Astrocyte (in vitro differentiated cells and primary cell): ENCODE results near the gene SLC38A10. TPM values are rescaled to one million over a fixed set of nuclear protein-coding genes. Genes with fewer than 3 reads are reported as not detected.

Source experiments
- DNase-seq: peaks from one replicate; pipeline ENCODE4 v3.0.0-alpha.2; 2010; ENCODE audit warnings: low read depth
- FAIRE-seq: peaks from 2 replicates; lab custom pipeline; 2011; peaks lifted over from hg19 to GRCh38; lab: Jason Lieb, UNC
- H2AFZ ChIP-seq: 2 replicates; pipeline ENCODE4 v1.6.0; 2012; ENCODE audit warnings: low read depth, low read length, inconsistent platforms
- H3K27ac ChIP-seq: 2 replicates; pipeline ENCODE4 v1.5.1; 2011; ENCODE audit warnings: low read depth, low read length, inconsistent platforms
- H3K27me3 ChIP-seq: 2 replicates; pipeline ENCODE4 v1.6.0; 2011; ENCODE audit warnings: low read length, inconsistent platforms; ENCODE audit not compliant: insufficient read depth
- H3K36me3 ChIP-seq: 2 replicates; pipeline ENCODE4 v1.5.1; 2011; ENCODE audit warnings: low read length, inconsistent platforms; ENCODE audit not compliant: insufficient read depth
- H3K4me1 ChIP-seq: 2 replicates; pipeline ENCODE4 v1.5.1; 2011; ENCODE audit warnings: low read length, inconsistent platforms; ENCODE audit not compliant: insufficient read depth
- H3K4me2 ChIP-seq: 2 replicates; pipeline ENCODE4 v1.6.0; 2012; ENCODE audit warnings: low read length, inconsistent platforms
- H3K4me3 ChIP-seq: 2 replicates; pipeline ENCODE4 v1.5.1; 2011; ENCODE audit warnings: low read depth, mild to moderate bottlenecking, low read length, inconsistent platforms; ENCODE audit not compliant: insufficient read depth
- H3K79me2 ChIP-seq: 2 replicates; pipeline ENCODE4 v1.6.0; 2012; ENCODE audit warnings: mild to moderate bottlenecking, low read length, inconsistent platforms; ENCODE audit not compliant: insufficient read depth
- H3K9ac ChIP-seq: 2 replicates; pipeline ENCODE4 v1.6.0; 2012; ENCODE audit warnings: mild to moderate bottlenecking, low read length, inconsistent platforms
- H3K9me3 ChIP-seq: 2 replicates; pipeline ENCODE4 v1.5.1; 2012; ENCODE audit warnings: low read depth, mild to moderate bottlenecking, low read length, inconsistent platforms; ENCODE audit not compliant: insufficient read depth
- H4K20me1 ChIP-seq: 2 replicates; pipeline ENCODE4 v1.6.0; 2012; ENCODE audit warnings: low read length, inconsistent platforms; ENCODE audit not compliant: insufficient read depth
- H3K27ac Mint-ChIP-seq: one replicate; pipeline ENCODE4 v1.8.0; 2021; ENCODE audit warnings: mild to moderate bottlenecking, mixed read lengths; ENCODE audit not compliant: unreplicated experiment
- H3K27me3 Mint-ChIP-seq: one replicate; pipeline ENCODE4 v1.8.0; 2021; ENCODE audit warnings: low read depth, mixed read lengths; ENCODE audit not compliant: unreplicated experiment
- H3K36me3 Mint-ChIP-seq: one replicate; pipeline ENCODE4 v1.8.0; 2021; ENCODE audit warnings: low read depth, mixed read lengths; ENCODE audit not compliant: unreplicated experiment
- H3K4me1 Mint-ChIP-seq: one replicate; pipeline ENCODE4 v1.8.0; 2021; ENCODE audit warnings: low read depth, mixed read lengths; ENCODE audit not compliant: unreplicated experiment
- H3K4me3 Mint-ChIP-seq: one replicate; pipeline ENCODE4 v1.8.0; 2021; ENCODE audit warnings: mild to moderate bottlenecking, moderate library complexity, mixed read lengths; ENCODE audit not compliant: unreplicated experiment
- H3K9me3 Mint-ChIP-seq: one replicate; pipeline ENCODE4 v1.8.0; 2021; ENCODE audit warnings: mild to moderate bottlenecking, mixed read lengths; ENCODE audit not compliant: unreplicated experiment
- EZH2 ChIP-seq: IDR thresholded peaks from 2 replicates; pipeline ENCODE4 v1.6.1; 2012; ENCODE audit warnings: mild to moderate bottlenecking, low read length, inconsistent platforms; ENCODE audit not compliant: insufficient read depth
- total RNA-seq: library from RNA; stranded (reverse); gene quantifications from 2 replicates; pipeline ENCODE4 v1.2.1, GENCODE V29; 2021
- TF ChIP-seq, protein P1 (sequence below): IDR thresholded peaks from 2 replicates; pipeline ENCODE4 v1.5.1; 2011; ENCODE audit warnings: low read depth, mild to moderate bottlenecking, inconsistent platforms, low read length, moderate library complexity; ENCODE audit not compliant: insufficient read depth

The SLC38A10 gene
- total RNA-seq, 1 donor from 2014 or later: 71.4 TPM

DNA sequence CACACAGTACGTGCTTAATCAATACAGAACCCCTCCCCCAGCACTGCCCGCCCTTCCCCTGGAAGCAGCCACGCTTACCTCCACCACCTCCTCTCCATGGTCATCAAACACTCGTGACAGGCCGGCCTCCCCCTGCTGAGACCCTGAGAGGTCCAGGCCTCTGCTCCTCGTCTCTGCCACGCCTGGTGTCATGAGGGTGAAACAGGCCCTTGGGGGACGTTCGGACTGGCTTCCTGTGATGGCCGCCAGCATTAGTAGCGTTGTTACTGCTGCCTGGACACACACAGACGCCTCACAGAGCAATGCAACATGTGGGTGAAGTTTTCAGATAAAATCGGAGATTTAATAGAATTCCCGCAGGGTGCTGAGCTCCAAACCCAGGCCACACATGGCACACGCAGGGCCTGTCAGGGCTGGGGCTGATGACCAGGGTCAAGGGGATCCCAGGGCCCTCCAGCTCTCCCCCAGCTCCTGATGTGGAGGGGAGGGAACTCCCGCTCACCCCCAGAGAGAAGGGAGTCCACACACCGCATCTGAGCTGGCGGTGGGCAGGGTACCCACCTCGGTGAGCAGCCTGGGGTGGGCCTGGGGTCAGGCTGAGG lies 15.9 kb upstream of the SLC38A10 start:
- no peak overlapping the region for H3K27ac ChIP-seq
- H3K9me3 ChIP-seq: no peaks in the 10 kb centered on the region
- no peak overlapping the region for H3K4me3 ChIP-seq
- H3K27me3 ChIP-seq: no peaks in the 10 kb centered on the region
- H3K36me3 ChIP-seq: no peaks in the 10 kb centered on the region
- Mint-ChIP-seq H3K27ac (no peak overlapping the region), H3K9me3 (peaks cover 2% of the 10 kb centered on the region), H3K4me1 (peaks cover 5% of the 10 kb centered on the region), H3K4me3 (no peak overlapping the region), H3K27me3 (peaks cover 22% of the 10 kb centered on the region), H3K36me3 (no peaks in the 10 kb centered on the region)
- H3K4me1 ChIP-seq: peaks cover 7% of the 10 kb centered on the region
- no peak for DNase-seq
- no peak overlapping the region for H3K4me2 ChIP-seq
- no peak overlapping the region for H3K9ac ChIP-seq
- no peak overlapping the region for H2AFZ ChIP-seq
- H4K20me1 ChIP-seq: no peaks in the 10 kb centered on the region
- no peak for TF ChIP-seq EZH2
- TF ChIP-seq, protein P1, sequence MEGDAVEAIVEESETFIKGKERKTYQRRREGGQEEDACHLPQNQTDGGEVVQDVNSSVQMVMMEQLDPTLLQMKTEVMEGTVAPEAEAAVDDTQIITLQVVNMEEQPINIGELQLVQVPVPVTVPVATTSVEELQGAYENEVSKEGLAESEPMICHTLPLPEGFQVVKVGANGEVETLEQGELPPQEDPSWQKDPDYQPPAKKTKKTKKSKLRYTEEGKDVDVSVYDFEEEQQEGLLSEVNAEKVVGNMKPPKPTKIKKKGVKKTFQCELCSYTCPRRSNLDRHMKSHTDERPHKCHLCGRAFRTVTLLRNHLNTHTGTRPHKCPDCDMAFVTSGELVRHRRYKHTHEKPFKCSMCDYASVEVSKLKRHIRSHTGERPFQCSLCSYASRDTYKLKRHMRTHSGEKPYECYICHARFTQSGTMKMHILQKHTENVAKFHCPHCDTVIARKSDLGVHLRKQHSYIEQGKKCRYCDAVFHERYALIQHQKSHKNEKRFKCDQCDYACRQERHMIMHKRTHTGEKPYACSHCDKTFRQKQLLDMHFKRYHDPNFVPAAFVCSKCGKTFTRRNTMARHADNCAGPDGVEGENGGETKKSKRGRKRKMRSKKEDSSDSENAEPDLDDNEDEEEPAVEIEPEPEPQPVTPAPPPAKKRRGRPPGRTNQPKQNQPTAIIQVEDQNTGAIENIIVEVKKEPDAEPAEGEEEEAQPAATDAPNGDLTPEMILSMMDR: no peak
- no peaks in the 10 kb centered on the region for H3K79me2 ChIP-seq
- no peak for FAIRE-seq

DNA sequence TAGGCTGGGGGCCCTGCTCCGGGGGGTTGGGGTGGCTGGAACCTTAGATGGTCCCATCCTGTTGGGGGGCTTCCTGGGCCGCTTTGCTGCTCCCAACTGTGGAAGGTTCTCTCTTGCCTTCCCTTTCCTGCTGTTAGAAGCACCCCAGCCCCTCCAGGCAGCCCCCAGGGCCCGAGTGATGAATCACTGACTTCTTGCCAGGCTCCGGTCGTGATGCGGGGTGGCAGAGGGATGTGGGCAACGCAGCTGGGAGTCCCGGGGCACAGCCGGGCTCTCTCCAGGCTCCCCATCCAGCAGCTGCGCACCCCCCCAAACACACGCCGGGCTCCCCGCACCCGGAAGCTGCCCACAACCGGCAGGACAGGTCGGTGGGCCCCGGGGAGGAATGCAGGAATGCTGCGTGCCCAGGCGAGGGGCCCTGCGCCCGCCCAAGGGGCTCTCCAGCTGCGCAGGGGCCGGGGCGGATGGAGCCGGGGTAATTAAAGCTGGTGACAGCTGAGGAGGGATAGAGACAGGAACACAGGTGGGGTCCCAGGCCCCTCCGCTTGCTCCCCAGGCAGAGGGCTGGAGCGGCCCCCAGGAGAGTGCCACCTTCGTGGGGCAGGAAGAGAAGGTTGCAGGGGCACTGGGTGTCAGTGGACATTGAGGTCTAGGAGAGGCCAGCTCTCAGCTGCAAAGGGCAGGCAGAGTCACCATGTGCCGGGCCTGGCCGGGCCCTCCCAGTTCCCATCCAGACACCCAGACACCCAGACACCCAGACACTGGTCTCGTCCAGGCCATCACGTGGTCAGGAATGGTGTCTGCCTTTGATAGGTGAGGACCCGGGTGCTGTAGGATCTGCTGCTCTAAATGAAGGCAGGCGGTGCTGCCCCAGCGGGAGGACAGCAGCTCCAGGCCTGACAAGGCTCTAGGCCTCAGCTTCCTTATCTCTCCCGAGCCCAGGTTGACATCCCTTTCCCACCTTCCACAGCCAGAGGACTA lies 15.0 kb upstream of the SLC38A10 start:
- TF ChIP-seq EZH2: no peak
- TF ChIP-seq, protein P1: no peak
- Histone ChIP-seq H3K9me3 (no peaks in the 10 kb centered on the region), H2AFZ (no peak overlapping the region), H3K36me3 (no peaks in the 10 kb centered on the region), H4K20me1 (no peaks in the 10 kb centered on the region), H3K27ac (no peak overlapping the region), H3K9ac (no peak overlapping the region), H3K4me1 (peaks cover 7% of the 10 kb centered on the region), H3K27me3 (no peaks in the 10 kb centered on the region), H3K4me2 (peak overlapping the region; percentile 77), H3K79me2 (no peaks in the 10 kb centered on the region), H3K4me3 (no peak overlapping the region)
- H3K36me3 Mint-ChIP-seq: no peaks in the 10 kb centered on the region
- H3K4me3 Mint-ChIP-seq: no peak overlapping the region
- H3K9me3 Mint-ChIP-seq: peaks cover 2% of the 10 kb centered on the region
- H3K4me1 Mint-ChIP-seq: peaks cover 5% of the 10 kb centered on the region
- FAIRE-seq (no peak), DNase-seq (no peak)
- H3K27me3 Mint-ChIP-seq: peaks cover 26% of the 10 kb centered on the region
- no peak overlapping the region for H3K27ac Mint-ChIP-seq
